Transverse colon (tissue), 3 donors: ENCODE measurements around the gene MYO19.

Experiments
- POLR2A ChIP-seq: fragments of 450-650 bp; IDR thresholded peaks from one replicate; pipeline ENCODE4 v1.6.1; 2016; ENCODE audit warnings: antibody characterized with exemption, mild to moderate bottlenecking, moderate library complexity
- TF ChIP-seq, protein P1 (sequence below), 5 experiments: fragments of 200-600 bp in 3 of 5; fragments of 450-650 bp in 2 of 5; sonication (generic) in 3 of 5; IDR thresholded peaks; 1 replicate in 2 of 5; 2 replicates in 3 of 5; pipeline ENCODE4 v1.5.1; 2016 to 2017; ENCODE audit warnings: antibody characterized with exemption in 5 of 5, inconsistent platforms in 3 of 5, mild to moderate bottlenecking in 2 of 5, moderate library complexity in 1 of 5

DNA sequence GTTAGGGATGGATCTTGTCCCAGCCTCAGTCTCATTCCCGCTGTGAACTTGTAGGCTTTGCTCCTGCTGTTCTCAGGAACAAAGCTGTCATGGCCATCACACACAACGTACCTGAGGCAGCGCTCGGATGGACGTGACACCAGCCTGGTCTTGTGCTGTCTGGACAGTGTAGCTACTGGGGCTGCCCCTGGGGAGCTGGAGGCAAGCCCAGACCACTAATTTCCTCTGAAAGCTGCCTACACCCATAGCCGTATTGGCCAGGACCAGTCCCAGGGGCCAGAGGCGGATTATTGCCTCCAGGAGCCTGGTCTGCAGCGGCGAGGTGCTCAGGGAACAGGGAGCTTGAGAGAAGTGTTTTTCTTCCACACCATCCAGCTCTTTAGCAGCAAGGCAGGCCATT is 36.5 kb downstream of the MYO19 start:
- TF ChIP-seq, protein P1, sequence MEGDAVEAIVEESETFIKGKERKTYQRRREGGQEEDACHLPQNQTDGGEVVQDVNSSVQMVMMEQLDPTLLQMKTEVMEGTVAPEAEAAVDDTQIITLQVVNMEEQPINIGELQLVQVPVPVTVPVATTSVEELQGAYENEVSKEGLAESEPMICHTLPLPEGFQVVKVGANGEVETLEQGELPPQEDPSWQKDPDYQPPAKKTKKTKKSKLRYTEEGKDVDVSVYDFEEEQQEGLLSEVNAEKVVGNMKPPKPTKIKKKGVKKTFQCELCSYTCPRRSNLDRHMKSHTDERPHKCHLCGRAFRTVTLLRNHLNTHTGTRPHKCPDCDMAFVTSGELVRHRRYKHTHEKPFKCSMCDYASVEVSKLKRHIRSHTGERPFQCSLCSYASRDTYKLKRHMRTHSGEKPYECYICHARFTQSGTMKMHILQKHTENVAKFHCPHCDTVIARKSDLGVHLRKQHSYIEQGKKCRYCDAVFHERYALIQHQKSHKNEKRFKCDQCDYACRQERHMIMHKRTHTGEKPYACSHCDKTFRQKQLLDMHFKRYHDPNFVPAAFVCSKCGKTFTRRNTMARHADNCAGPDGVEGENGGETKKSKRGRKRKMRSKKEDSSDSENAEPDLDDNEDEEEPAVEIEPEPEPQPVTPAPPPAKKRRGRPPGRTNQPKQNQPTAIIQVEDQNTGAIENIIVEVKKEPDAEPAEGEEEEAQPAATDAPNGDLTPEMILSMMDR (IDR thresholded peaks at IDR 0.05), result no peak
- TF ChIP-seq POLR2A, result no peak
